Lower leg skin (tissue), 4 donors: ENCODE data around the gene NT5DC2. TPM values are rescaled to one million over a fixed set of nuclear protein-coding genes. Genes with fewer than 3 reads are reported as not detected.
"Not testable (repeated sequence)": the region's sequence is repeated elsewhere in the genome, so short reads cannot be mapped to it uniquely, and the experiment has no call there.

Experiments
- DNase-seq, 2 donors: peaks; one replicate each; pipeline ENCODE4 v3.0.0-alpha.2; 2019; ENCODE audit warnings: low spot score in 2 of 2
- H3K4me3 ChIP-seq: fragments of 200-600 bp; sonication (generic); 2 replicates; pipeline ENCODE4 v1.5.1; 2017; ENCODE audit warnings: mild to moderate bottlenecking, low read depth; ENCODE audit not compliant: poor library complexity, severe bottlenecking
- POLR2A ChIP-seq, 2 donors: fragments of 450-650 bp; IDR thresholded peaks; one replicate each; pipeline ENCODE4 v1.6.1; 2016 to 2017; ENCODE audit warnings: antibody characterized with exemption in 2 of 2, mild to moderate bottlenecking in 1 of 2, moderate library complexity in 1 of 2
- WGBS, 2 donors: methylation state at CpG; one replicate each; pipeline ENCODE4 v1.1.5; 2018; 5-methylcytosine and 5-hydroxymethylcytosine counted together
- intact Hi-C: fragments of 100-400 bp; cut with DNase I; formaldehyde crosslinking; loops from one replicate; pipeline ENCODE4 v1.15.0; 2023; ENCODE audit warnings: low total_unique reads
- total RNA-seq, 4 donors: library from RNA; depleted of rRNA; stranded (reverse); fragments of >200 nt; gene quantifications; one replicate each; pipeline ENCODE4 v1.1.0, GENCODE V29; 2016
- TF ChIP-seq, protein P1 (sequence below), 3 donors: fragments of 450-650 bp; IDR thresholded peaks; one replicate each; pipeline ENCODE4 v1.5.1; 2016; ENCODE audit warnings: antibody characterized with exemption in 3 of 3, mild to moderate bottlenecking in 3 of 3, moderate library complexity in 2 of 3

The NT5DC2 gene
- total RNA-seq, 4 donors from 2014 or later, result 40.3 to 61.4 (median 48.0) TPM

DNA sequence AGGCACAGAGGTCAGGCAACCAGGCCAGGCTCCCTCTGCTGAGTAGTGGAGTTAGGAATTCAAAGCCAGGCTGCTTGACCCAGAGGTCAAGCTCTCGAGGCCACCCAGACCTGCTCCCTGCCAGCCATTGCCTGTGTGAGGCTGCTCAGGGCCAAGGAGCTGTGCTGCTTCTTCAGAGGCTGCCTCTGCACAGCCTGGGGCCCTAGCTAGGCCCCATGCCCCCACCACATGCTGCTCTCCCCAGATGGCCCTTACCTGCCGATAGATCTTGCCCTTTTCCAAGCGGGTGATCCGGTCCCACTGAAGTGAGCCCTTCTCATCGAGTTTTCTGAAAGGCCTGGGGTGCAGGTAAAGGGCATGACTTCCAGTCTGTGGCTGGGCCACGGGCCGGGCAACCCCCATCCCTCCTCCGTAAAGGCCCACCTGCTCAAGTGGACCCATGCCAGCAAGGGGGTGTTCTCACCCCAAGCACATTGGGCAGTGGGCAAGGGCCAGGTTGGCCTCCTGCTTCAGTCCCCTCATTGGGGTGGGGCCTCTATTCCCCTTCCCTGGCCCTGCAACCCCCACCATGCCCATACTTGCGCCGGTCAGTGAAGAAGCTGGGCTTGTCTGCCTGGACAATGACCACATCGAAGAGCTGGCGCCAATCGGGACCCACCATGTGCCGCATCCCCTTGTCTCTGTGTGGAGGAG, 6.5 kb downstream of the NT5DC2 start:
- peak in 1 of 2 donors; percentile 83 for DNase-seq

DNA sequence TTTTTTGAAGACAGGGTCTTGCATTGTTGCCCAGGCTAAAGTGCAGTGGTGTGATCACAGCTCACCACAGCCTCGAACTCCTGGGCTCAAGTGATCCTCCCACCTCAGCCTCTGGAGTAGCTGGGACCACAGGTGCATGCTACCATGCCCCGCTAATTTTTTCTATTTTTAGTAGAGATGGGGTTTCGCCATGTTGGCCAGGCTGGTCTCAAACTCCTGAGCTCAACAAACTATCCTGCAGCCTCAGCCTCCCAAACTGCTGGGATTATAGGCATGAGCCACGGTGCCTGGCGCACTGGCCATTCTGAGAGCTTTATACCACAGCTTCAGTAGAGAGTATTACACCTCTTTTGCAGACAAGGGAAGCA, 7.0 kb downstream of the NT5DC2 start:
- 90 to 97% methylated on average over 5 of the region's 5 CpGs for WGBS, 2 donors
- H3K4me3 ChIP-seq, intact Hi-C loops: not testable (repeated sequence)
- DNase-seq, result peak in 1 of 2 donors; percentile 74

More for the DNA sequence above, 6.5 kb downstream of the NT5DC2 start:
- WGBS, 2 donors, result 93 to 95% methylated on average over 12 to 14 of the region's 14 CpGs
- no peak overlapping the region for H3K4me3 ChIP-seq
- intact Hi-C loops, result no loop called here
- no peak for TF ChIP-seq POLR2A (IDR thresholded peaks at IDR 0.05)
- TF ChIP-seq, protein P1, sequence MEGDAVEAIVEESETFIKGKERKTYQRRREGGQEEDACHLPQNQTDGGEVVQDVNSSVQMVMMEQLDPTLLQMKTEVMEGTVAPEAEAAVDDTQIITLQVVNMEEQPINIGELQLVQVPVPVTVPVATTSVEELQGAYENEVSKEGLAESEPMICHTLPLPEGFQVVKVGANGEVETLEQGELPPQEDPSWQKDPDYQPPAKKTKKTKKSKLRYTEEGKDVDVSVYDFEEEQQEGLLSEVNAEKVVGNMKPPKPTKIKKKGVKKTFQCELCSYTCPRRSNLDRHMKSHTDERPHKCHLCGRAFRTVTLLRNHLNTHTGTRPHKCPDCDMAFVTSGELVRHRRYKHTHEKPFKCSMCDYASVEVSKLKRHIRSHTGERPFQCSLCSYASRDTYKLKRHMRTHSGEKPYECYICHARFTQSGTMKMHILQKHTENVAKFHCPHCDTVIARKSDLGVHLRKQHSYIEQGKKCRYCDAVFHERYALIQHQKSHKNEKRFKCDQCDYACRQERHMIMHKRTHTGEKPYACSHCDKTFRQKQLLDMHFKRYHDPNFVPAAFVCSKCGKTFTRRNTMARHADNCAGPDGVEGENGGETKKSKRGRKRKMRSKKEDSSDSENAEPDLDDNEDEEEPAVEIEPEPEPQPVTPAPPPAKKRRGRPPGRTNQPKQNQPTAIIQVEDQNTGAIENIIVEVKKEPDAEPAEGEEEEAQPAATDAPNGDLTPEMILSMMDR (IDR thresholded peaks at IDR 0.05), result no peak

DNA sequence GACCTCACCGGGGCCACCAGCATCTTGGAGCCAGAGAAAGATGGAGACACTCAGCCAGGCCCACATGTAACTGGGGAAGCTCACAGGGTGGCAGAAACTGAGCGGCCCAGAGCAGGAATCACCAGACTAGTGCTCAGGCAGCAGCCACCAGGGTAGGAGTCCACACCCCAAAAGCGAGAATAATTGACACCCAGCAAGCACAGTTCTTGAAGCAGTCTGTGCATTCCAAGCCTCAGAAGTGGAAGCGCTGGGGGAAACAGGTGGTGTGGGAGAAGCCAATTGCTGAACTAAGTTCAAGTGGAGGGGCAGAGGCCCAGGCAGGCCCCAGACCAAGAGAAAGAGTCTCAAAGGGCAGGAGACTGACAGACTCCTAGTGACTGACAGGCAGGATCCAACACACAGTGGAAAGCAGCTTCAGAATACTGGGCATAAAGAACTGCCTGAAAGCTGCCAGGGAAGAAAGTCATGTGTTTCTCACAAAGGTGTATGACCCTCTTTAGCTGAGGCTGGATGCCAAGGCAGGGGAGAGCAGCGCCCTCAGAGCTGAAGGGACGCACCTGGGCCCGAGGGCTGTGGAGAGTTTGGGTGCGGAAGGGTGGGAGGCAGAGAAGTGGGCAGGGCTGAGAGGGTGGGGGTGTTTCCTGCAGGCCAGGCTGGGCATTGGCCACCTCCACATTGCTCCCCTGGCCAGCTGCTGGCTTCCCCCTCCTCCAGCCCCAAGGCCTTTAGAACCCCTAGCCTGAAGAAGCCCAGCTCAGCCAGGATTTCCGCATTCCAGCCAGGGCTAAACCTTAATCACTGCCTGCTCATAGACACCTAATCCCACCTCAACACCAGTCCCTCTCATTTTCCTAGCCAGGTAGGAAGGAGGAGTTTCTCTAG, 7.7 kb downstream of the NT5DC2 start:
- peak in 1 of 2 donors; percentile 83 for DNase-seq
- TF ChIP-seq, protein P1 (IDR thresholded peaks at IDR 0.05), result no peak
- TF ChIP-seq POLR2A (IDR thresholded peaks at IDR 0.05), result no peak
- WGBS, 2 donors, result 68 to 73% methylated on average over 8 to 9 of the region's 9 CpGs
- intact Hi-C loops, result no loop called here
- H3K4me3 ChIP-seq, result no peak overlapping the region

DNA sequence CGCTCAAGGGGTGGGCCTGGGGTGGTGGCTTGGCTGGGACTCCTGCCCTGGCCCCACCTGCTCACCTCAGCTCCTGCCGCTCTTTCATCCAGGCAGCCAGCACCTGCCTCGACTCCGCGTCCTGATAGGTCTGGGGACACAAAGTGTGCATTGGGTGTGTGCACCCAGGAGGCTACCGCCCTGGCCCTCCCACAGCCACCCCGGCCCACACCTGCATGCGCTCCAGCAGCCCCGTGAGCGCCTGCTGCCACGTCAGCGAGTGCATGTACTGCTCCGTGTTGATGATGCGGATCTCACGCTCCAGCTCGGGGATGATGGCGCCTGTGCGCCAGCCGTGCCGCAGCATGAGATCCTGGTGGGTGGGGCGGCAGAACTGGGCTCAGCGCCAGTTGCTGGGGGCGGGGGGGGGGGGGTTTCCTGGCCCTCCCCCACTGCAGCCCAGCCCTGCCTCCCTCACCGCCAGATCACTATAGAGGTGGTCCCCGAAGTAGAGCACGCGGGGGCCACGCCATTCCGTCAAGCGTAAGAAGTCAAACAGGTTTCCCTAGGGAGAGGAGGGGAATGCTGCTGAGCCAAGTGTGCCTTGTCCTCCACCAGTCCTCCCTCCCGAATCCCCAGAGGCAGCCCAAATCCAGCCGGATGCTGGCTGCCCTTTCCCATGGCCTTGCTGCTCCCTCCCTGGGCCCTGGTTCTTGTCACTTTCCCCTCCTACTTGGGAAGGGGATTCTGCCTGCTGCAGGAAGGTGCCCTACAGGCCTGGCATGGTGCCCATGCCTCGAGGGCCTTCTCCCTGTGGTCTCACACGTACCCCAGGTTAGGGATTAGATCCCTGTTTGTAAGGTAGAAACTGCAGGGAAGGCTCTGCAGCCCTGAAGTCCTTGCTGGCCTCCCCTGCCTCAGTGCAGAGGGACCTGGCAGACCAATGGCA, 8.6 kb downstream of the NT5DC2 start:
- 34 to 53% methylated on average over 28 to 34 of the region's 34 CpGs for WGBS, 2 donors
- peak in 1 of 2 donors; percentile 88 for DNase-seq
- TF ChIP-seq POLR2A (IDR thresholded peaks at IDR 0.05), result no peak
- TF ChIP-seq, protein P1 (IDR thresholded peaks at IDR 0.05), result no peak
- H3K4me3 ChIP-seq, result no peak overlapping the region
- intact Hi-C loops, result no loop called here

DNA sequence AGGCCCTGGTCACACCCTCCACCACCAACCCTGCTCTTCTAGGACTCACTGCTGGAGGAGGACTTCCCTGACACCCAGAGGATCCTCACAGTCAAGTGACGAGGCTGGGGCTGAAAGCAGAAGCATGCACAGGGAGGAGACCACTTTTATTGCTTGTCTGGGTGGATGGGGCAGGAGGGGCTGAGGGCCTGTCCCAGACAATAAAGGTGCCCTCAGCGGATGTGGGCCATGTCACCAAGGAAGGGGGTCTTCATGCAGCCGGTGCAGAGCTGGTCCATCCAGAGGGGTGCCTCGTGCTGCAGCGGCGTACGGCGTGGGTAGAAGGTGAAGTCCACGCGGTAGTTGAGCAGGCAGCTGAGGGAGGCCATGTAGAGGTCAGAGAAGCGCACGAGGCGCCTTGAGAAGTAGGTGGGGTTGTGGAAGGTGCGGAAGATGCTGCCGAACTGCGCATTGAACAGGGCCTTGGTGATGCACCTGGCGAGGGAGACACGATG, 9.4 kb downstream of the NT5DC2 start:
- intact Hi-C loops, result no loop called here
- DNase-seq, result peak in 1 of 2 donors; percentile 84
- 77 to 83% methylated on average over 18 of the region's 18 CpGs for WGBS, 2 donors
- H3K4me3 ChIP-seq, result no peak overlapping the region
- TF ChIP-seq POLR2A (IDR thresholded peaks at IDR 0.05), result no peak
- TF ChIP-seq, protein P1 (IDR thresholded peaks at IDR 0.05), result no peak
